Activated naive CD4-positive, alpha-beta T cell (primary cell): ENCODE measurements around the gene TAF11L8.
"Not testable (repeated sequence)": the region's sequence is repeated elsewhere in the genome, so short reads cannot be mapped to it uniquely, and the experiment has no call there.

Experiments
- DNase-seq, 4 experiments: peaks; one replicate each; lab custom pipeline; 2025; lab: John Stamatoyannopoulos, UW

TAF11L8 gene

GRCh38 chr5:17590860-17591259 lies at the start of gene TAF11L8:
Gene TAF11L8 (minus strand): TSS chr5:17590960.
- not testable (repeated sequence) for DNase-seq

DNA sequence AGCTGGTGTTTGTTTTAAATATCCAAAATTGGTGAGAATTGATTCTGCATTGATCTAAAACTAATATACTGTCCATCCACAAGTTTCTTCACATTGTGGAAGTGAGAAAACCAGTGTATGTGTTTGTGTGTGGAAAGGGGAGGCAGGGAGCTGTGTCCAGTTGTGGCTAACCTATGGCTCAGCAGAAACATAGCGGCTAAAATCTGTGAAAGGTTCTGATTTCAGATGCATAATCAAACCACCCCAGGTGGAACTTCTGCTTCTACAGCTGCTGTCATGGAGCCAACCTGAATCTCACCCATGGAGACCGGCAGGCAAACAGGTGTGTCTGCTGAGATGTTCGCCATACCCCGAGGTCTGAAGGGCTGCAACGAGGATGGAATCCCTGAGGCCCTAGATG lies 43.4 kb upstream of the TAF11L8 start, which contains the start of gene TAF11L14:
TSS of gene TAF11L14 (plus strand) at position 301 of the 400 bp plus-strand sequence.
- no peak for DNase-seq

GRCh38 chr5:17631788-17632187 lies 41.0 kb upstream of the TAF11L8 start, which contains the start of gene TAF11L13:
Gene TAF11L13 (plus strand): TSS chr5:17632088.
- not testable (repeated sequence) for DNase-seq

DNA sequence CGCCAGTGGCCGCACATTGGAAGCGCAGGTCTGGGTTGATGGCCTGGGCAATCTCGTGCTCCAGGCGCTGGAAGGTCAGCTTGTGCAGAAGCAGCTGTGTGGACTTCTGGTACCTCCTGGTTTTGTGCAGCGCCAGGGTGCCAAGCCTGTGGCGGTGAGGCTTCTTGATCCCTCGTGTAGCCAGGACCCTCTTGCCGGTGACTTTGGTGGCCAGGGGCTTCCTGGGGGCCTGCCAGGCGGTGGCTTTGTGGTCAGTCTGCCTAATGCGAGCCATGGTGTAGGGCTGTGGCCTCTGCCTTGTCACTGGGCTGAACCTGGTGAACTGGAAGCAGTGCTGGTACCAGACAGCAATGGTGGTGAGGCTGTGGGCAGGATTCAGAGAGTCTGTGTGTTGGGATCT lies 34.9 kb upstream of the TAF11L8 start:
- no peak for DNase-seq

- no peak for DNase-seq
These were observed 29.9 kb upstream of the TAF11L8 start for GRCh38 chr5:17620627-17621026.

DNA sequence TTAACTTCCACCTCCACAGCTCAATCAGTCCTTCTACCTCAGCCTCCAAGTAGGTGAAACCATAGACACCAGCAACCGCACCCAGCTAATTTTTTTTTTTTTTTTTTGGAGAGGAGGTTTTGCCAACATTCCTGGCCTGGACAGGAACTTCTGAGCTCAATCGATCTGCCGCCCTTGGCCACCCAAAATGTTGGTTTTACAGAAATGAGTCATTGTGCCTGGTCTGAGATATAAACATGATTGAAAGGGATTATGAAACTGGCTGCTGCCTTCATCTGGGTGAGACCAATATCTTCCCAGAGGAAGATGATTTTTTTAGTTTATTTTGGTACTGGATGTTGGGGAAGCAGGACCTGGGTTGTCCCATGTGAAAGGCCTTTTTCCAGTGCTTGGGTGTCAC lies 28.6 kb upstream of the TAF11L8 start:
- no peak for DNase-seq

GRCh38 chr5:17614872-17615605 lies 24.3 kb upstream of the TAF11L8 start:
- DNase-seq = no peak

GRCh38 chr5:17610092-17610491 lies 19.3 kb upstream of the TAF11L8 start, which contains the start of gene TAF11L12:
Gene TAF11L12 (plus strand): TSS chr5:17610392.
- not testable (repeated sequence) for DNase-seq

DNA sequence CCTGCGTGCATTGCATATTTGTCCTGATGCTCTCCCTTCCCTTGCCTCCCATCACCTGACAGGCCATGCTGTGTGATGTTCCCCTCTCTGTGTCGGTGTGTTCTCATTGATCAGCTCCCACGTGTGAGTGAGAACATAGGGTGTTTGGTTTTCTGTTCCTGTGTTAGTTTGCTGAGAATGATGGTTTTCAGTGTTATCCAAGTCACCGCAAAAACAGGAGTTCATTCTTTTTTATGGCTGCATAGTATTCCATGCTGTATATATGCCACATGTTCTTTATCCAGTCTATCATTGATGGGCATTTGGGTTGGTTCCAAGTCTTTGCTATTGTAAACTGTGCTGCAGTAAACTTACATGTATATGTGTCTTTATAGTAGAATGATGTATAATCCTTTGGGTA lies 16.7 kb upstream of the TAF11L8 start:
- DNase-seq = not testable (repeated sequence)

- no peak for DNase-seq
These were observed 14.2 kb upstream of the TAF11L8 start for GRCh38 chr5:17604951-17605350.

DNA sequence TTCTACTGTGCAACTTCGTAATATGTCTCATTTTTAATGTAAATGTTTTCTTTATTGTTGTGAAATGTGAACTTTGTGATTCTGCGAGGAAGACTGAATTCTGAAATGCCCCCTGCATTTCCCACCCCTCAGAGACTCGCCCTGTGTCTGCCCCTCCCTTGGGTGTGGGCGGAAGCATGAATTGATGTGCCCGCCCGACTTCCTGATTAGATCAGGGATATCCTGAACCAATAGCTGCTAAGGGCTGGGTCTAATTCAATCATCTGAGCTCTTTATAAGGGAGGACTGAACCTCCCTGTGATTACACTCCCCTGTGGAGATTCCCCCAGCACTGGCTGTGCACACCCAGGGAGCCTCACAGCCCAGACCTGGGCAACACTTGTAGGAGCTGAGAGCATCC lies 13.1 kb upstream of the TAF11L8 start, which contains the start of gene TAF11L11:
TSS of gene TAF11L11 (plus strand) at position 304 of the 400 bp plus-strand sequence.
- DNase-seq = not testable (repeated sequence)

DNA sequence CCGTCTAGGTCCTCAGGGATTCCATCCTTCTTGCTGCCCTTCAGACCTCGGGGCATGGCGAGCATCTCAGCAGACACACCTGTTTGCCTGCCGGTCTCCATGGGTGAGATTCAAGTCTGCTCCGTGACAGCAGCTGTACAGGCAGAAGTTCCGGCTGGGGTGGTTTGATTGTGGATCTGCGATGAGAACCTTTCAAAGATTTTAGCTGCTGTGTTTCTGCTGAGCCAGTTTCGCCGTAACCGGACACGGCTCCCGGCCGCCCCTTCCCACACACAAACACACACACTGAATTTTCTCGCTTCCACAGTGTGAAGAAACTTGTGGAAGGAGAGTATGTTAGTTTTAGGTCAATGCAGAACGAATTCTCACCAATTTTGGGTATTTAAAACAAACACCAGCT lies 7.0 kb upstream of the TAF11L8 start, which contains the start of gene TAF11L10:
TSS of gene TAF11L10 (minus strand) at position 101 of the 400 bp plus-strand sequence.
- DNase-seq = not testable (repeated sequence)

GRCh38 chr5:17594255-17594654 lies 3.5 kb upstream of the TAF11L8 start, which contains the start of gene TAF11L9:
Gene TAF11L9 (minus strand): TSS chr5:17594394.
- DNase-seq = not testable (repeated sequence)

- not testable (repeated sequence) for DNase-seq
These were observed 5.1 kb downstream of the TAF11L8 start, which contains the start of gene TAF11L7 for GRCh38 chr5:17585658-17586057. Gene TAF11L7 (minus strand): TSS chr5:17585758.
